Caco-2 (cell line): Measurements from ENCODE around the gene AOPEP. TPM values are rescaled to one million over a fixed set of nuclear protein-coding genes. Genes with fewer than 3 reads are reported as not detected.

Experiments
- BruUV-seq: library from RNA; stranded (reverse); fragments of 400-500 nt; replicated peaks from 2 replicates; lab custom pipeline; 2021; lab: Mats Ljungman, UMichigan
- CTCF ChIA-PET: fragments of 300-600 bp; sonication (Branson Sonifier 250); formaldehyde crosslinking; loops from one replicate; lab custom pipeline; 2022; ENCODE audit warnings: antibody characterized with exemption; lab: Charles Lee
- POLR2A ChIA-PET: fragments of 300-600 bp; sonication (Branson Sonifier 250); formaldehyde crosslinking; loops from one replicate; lab custom pipeline; 2022; ENCODE audit warnings: antibody characterized with exemption; lab: Charles Lee
- DNase-seq, 2 experiments: peaks; one replicate each; pipeline versions ENCODE4 v3.0.0 to v3.0.0-alpha.2; 2020 to 2022
- H3K27me3 ChIP-seq: replicated peaks from 2 replicates; pipeline ENCODE4 v1.6.0; 2011; ENCODE audit warnings: low read length; ENCODE audit not compliant: control insufficient read depth, insufficient read depth
- H3K36me3 ChIP-seq: 2 replicates; pipeline ENCODE4 v1.5.1; 2011; ENCODE audit warnings: low read length; ENCODE audit not compliant: control insufficient read depth, insufficient read depth
- H3K4me1 ChIP-seq: fragments of 250-450 bp; sonication (Bioruptor Pico); 2 replicates; pipeline ENCODE4 v1.5.1; 2020; ENCODE audit warnings: mild to moderate bottlenecking
- H3K4me3 ChIP-seq: 2 replicates; pipeline ENCODE4 v1.5.1; 2011; ENCODE audit warnings: low read depth, mild to moderate bottlenecking, control low read depth, low read length
- H3K9me3 ChIP-seq: fragments of 250-450 bp; sonication (Bioruptor Pico); 2 replicates; pipeline ENCODE4 v1.5.1; 2020; ENCODE audit warnings: mild to moderate bottlenecking, moderate library complexity
- H3K27ac Mint-ChIP-seq: one replicate; pipeline ENCODE4 v1.8.0; 2022; ENCODE audit warnings: mixed read lengths; ENCODE audit not compliant: unreplicated experiment
- H3K27me3 Mint-ChIP-seq: one replicate; pipeline ENCODE4 v1.8.0; 2022; ENCODE audit warnings: mixed read lengths; ENCODE audit not compliant: insufficient read depth, unreplicated experiment
- H3K36me3 Mint-ChIP-seq: one replicate; pipeline ENCODE4 v1.8.0; 2022; ENCODE audit warnings: mild to moderate bottlenecking, mixed read lengths; ENCODE audit not compliant: insufficient read depth, unreplicated experiment
- H3K4me1 Mint-ChIP-seq: one replicate; pipeline ENCODE4 v1.8.0; 2022; ENCODE audit warnings: low read depth, mixed read lengths; ENCODE audit not compliant: unreplicated experiment
- H3K4me3 Mint-ChIP-seq: one replicate; pipeline ENCODE4 v1.8.0; 2022; ENCODE audit warnings: mild to moderate bottlenecking, moderate library complexity, mixed read lengths; ENCODE audit not compliant: unreplicated experiment
- H3K9me3 Mint-ChIP-seq: one replicate; pipeline ENCODE4 v1.8.0; 2022; ENCODE audit warnings: mixed read lengths; ENCODE audit not compliant: unreplicated experiment
- CTCF ChIP-seq, 2 experiments: fragments of 200-600 bp in 1 of 2; IDR thresholded peaks; 1 replicate in 1 of 2; 2 replicates in 1 of 2; pipeline versions ENCODE4 v1.5.1 to v1.8.0; 2011 to 2022; ENCODE audit warnings: antibody characterized with exemption in 1 of 2, control low read depth in 1 of 2, inconsistent platforms in 1 of 2, low read depth in 1 of 2, low read length in 1 of 2, mild to moderate bottlenecking in 1 of 2, moderate library complexity in 1 of 2; ENCODE audit not compliant: insufficient read depth in 1 of 2, severe bottlenecking in 1 of 2, unreplicated experiment in 1 of 2
- intact Hi-C: fragments of 100-400 bp; cut with micrococcal nuclease; formaldehyde crosslinking; loops from one replicate; pipeline ENCODE4 v1.10.0; 2022; ENCODE audit not compliant: unreplicated experiment
- total RNA-seq: library from RNA; stranded (reverse); gene quantifications from 2 replicates; pipeline ENCODE4 v1.2.3, GENCODE V29; 2022

AOPEP gene
- total RNA-seq, 1 experiment from 2014 or later = 63.3 TPM

GRCh38 chr9:94792511-94792910 is 66.0 kb downstream of the AOPEP start:
- Histone ChIP-seq H3K4me1 (no peaks in the 10 kb centered on the region), H3K36me3 (no peaks in the 10 kb centered on the region), H3K4me3 (no peak overlapping the region), H3K9me3 (no peaks in the 10 kb centered on the region), H3K27me3 (no peaks in the 10 kb centered on the region)
- ChIA-PET POLR2A (no interaction called here), CTCF (no interaction called here)
- no peak overlapping the region for H3K27ac Mint-ChIP-seq
- H3K9me3 Mint-ChIP-seq = no peaks in the 10 kb centered on the region
- H3K27me3 Mint-ChIP-seq = no peaks in the 10 kb centered on the region
- intact Hi-C loops = no loop called here
- TF ChIP-seq CTCF (IDR thresholded peaks at IDR 0.05; ENCODE audit: insufficient read depth in 1 of 2, low read depth in 1 of 2, low read length in 1 of 2, severe bottlenecking in 1 of 2, unreplicated experiment in 1 of 2) = no peak
- H3K36me3 Mint-ChIP-seq = peaks cover 20% of the 10 kb centered on the region
- no peak for DNase-seq
- H3K4me1 Mint-ChIP-seq = no peaks in the 10 kb centered on the region
- H3K4me3 Mint-ChIP-seq = no peak overlapping the region
- BruUV-seq = no TSS peak

DNA sequence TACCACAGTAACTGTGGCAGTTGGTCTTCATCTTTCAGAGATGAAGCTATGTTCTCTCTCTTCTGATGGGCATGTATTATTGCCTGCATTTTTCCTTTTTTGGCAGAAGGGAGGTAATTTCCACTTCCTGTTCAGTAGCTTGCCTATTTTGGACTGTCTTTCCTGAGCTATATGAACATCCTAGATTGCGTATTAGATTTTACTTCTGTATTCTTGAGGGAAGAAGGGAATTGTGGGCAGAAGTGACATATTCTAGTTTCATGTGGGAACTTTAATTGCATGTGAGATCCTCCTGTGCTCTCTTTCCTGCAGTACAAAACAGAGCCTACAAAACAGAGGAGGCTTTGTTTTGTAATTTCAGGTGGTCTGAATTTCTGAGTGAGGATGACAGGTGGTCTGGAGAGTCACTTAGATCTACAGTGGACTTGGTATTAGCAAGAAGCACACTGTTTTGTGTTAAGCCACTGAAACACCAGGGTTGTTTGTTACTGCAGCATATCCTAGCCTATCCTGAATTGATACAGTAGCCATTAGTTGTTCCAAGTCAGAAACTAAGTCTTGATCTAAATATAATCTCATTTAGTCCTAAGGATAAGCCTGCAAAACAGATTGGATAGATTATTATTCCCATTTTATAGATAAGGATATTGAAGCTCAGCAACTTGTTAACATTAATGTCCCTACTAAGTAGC is 68.1 kb downstream of the AOPEP start:
- Mint-ChIP-seq H3K9me3 (no peaks in the 10 kb centered on the region), H3K27ac (no peak overlapping the region), H3K36me3 (peaks cover 20% of the 10 kb centered on the region), H3K27me3 (no peaks in the 10 kb centered on the region), H3K4me1 (no peaks in the 10 kb centered on the region), H3K4me3 (no peak overlapping the region)
- Histone ChIP-seq H3K36me3 (no peaks in the 10 kb centered on the region; the same call in 1 of the 2 replicates), H3K27me3 (no peaks in the 10 kb centered on the region), H3K4me3 (no peak overlapping the region), H3K4me1 (peaks cover 6% of the 10 kb centered on the region; the same call in 1 of the 2 replicates), H3K9me3 (no peaks in the 10 kb centered on the region)
- BruUV-seq = no TSS peak
- DNase-seq = no peak
- ChIA-PET POLR2A (no interaction called here), CTCF (no interaction called here)
- TF ChIP-seq CTCF (IDR thresholded peaks at IDR 0.05; ENCODE audit: insufficient read depth in 1 of 2, low read depth in 1 of 2, low read length in 1 of 2, severe bottlenecking in 1 of 2, unreplicated experiment in 1 of 2) = no peak
- intact Hi-C loops = no loop called here

DNA sequence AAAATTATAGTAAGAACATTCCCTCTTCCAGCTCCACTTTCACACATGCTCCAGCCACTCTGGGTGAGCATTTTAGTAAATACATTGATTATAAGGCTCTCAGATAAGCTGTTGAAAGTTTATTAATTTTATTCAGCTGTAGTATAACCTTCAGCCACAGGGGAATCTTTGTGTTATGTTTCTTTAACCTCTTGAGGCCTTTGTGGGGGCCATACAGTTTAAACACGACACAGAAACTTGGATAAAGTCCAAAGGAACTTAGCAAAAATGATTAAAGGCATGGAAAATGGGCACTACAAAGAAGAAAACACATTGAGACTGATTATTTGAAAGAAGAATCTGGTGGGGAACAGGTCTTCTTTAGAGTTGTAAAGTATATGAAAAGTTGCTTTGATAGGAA is 70.2 kb downstream of the AOPEP start:
- Mint-ChIP-seq H3K27ac (no peak overlapping the region), H3K36me3 (peaks cover 11% of the 10 kb centered on the region), H3K9me3 (no peaks in the 10 kb centered on the region), H3K4me3 (no peak overlapping the region), H3K4me1 (peaks cover 10% of the 10 kb centered on the region), H3K27me3 (no peaks in the 10 kb centered on the region)
- no peaks in the 10 kb centered on the region for H3K27me3 ChIP-seq
- ChIA-PET CTCF (no interaction called here), POLR2A (interaction anchor here (0.7 kb wide), 1 partner anchor 192 kb away, joined by 7 read pairs; no protein-coding TSS in a partner anchor)
- BruUV-seq = no TSS peak
- intact Hi-C loops = no loop called here
- no peak overlapping the region for H3K4me3 ChIP-seq
- H3K4me1 ChIP-seq = peaks cover 15% of the 10 kb centered on the region; the same call in 1 of the 2 replicates
- DNase-seq = no peak
- no peaks in the 10 kb centered on the region for H3K9me3 ChIP-seq
- H3K36me3 ChIP-seq = peaks cover 4% of the 10 kb centered on the region
- TF ChIP-seq CTCF (IDR thresholded peaks at IDR 0.05; ENCODE audit: insufficient read depth in 1 of 2, low read depth in 1 of 2, low read length in 1 of 2, severe bottlenecking in 1 of 2, unreplicated experiment in 1 of 2) = no peak
